ENCODE results near the gene CSNK1G2.
"Not testable (repeated sequence)": the region's sequence is repeated elsewhere in the genome, so short reads cannot be mapped to it uniquely, and the experiment has no call there.

The CSNK1G2 gene

DNA sequence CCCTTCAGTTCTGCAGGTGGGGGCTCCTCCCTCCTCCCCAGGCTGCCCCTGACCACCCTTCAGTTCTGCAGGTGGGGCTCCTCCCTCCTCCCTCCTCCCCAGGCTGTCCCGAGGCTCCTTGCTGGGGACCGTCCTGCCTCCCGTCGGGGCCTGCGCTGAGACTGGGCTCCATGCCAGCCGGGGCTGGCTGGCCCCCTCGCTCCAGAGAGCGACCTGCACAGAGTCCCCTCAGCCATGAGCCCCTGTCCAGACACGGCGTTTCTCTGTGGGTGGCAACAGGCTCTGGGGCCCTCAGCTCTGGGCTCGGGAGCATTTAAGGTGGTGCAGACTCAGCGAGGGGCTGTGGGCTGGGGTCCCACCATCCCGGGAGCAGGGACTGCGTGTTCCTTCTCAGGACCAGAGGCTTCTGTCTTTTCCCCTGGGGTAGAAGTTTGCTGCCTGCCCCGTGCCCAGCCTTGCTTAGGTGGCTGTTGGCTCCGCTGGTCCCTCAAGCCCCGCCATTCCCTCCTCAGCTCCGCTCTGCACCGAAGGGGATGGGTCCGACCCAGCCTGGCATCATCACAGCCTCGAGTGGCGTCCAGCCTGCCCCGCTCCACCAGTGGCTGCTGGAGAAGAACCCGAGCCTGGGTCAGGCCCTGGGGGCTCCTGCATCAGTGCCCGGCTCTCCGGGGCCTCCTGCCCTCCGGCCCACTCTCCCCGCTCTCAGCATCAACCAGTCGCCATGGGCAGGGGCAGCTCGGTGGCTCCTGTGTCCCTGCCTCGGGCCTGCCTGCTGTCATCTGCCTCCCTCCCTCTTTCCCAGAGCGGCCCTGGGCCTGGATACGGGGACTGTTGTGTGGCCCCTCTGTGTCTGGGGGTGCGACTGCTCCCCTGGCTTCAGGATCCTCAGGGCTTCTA is 27.6 kb downstream of the CSNK1G2 start:
- no peak for DNase-seq

DNA sequence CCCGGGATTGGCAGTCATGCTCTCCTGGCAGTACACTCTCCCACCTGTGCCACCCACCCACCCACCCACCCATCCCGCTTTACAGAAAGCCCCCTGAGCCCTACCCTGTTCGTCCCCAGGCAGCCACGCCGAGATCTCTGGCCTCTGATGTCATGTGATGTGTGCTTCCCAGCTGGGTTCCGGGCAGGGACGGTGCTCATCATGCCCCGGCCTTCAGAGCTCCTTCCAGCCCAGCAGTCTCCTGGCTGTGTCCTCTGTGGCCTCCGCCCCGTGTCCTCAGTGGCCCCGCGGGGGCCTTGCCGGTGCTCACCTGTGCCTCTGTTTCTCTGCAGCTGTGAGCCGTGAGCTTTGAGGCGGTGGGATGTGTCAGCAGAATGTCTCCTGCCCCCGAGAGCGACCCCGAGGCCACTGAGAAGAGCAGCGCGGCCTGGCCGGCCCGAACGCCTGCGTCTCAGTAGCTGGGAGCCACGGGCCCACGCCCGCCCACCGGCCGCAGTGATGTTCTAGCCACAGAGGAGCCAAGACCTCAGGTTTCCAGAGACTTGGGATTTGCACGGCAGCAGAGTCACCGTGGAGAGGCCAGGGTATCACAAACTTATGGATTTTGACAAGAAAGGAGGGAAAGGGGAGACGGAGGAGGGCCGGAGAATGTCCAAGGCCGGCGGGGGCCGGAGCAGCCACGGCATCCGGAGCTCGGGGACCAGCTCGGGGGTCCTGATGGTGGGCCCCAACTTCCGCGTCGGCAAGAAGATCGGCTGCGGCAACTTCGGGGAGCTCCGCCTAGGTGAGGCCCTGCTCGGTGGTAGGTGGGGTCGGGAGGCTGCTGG is 28.4 kb downstream of the CSNK1G2 start:
- DNase-seq: no peak

DNA sequence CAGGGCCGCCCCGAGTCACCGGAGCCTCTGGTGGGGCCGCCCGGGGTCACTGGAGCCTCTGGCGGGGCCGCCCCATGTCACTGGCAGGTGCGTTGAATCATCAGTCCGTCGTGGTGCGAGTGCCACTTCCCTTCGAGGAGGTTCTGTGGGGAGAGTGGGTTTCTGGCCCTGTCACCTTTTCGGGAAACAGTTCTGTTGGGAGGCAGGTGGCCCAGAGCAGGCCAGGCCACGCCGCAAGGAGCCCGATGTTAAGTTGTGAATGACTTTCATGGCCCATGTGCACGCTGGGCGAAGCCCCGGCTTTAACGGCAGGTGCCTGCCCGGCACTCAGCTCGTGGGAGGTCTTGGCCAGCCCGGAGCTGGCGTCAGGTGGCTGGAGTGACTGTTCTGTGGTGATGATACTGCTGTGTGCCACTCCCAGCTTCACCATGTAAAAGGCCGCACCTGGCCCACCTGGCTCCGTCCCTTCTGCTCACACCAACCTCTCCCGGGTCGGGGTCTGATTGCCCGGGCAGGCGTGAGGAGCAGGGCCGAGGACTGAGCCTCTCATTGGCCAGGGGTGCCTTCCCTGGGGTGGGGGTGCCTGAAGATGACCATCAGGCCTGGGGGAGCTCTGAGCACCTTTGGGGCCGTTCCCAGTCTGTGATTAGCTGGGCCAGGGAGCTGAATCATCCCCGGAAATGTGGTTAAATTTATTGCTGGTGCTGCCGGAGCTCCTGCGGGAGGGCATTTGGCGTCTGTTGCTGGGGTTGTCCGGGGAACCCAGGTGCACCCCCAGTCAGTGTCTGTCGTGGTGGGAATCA is 29.2 kb downstream of the CSNK1G2 start:
- DNase-seq: no peak

DNA sequence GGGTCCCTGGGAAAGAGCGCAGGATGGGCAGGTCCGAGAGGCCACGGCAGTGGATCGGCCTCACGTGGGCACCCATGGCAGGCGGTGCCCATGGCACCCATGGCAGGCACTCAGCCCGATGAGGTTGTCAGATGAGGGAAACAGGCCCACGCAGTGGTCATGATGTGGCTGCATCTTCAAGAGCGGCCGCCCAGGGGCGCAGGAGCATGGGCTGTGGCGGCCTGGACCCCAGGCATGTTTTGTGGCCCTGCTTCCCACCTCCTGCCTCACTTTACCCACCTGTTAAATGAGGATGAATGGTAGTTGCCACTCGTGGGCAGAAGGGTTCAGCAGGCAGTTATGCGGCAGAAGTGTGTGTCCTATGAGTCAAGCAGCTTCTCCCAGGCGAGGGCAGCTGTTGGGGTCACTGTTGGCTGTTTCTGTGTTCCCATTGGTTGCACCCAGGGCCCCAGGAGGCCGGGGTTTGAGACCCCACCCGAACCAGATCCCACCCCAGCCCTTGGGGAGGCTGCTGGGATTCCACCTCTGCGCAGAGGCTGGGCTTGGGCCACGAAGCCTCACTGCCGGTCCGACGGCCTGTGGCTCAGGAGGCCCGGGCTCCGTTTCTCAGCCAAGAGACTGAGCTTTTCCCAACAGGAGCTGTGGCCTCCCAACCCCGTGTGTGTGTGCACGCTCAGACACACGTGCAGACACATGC is 30.0 kb downstream of the CSNK1G2 start:
- DNase-seq: no peak

DNA sequence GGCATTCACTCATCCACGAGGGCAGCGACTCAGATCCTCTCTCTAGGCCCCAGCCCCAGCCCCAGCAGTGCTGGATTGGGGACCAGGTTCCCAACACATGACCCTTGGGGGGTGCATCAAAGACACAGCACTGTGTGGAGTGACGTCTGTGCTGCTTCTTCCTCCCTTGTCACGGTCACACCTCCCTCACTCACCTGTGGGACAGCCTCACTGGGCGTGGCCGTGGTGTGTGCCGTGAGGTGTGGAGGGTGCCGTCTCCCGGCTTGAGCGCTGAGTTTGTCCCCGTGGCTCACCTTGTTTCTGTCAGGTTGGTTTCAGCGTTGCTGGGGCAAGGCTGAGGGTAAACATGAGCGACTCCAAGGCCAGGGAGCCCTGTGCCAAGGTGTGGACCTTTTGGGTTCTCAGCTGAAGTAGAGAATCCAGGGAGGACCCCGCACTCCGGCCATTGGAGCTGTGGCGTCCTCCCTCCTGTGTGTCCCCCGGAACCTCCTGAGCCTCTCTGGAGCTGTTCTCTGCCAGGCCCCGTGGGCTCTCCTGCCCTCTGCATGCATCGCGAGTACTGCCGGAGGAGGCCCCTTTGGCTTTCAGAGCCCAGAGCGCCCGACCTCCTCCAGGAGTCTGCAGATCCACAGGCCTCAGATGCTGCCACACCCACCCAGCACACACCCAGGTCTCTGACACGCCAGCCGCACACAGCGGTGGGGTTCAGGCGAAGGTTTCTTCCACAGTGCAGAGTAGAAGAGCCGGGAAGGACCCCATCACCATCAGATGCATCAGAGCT is 33.6 kb downstream of the CSNK1G2 start:
- no peak for DNase-seq

DNA sequence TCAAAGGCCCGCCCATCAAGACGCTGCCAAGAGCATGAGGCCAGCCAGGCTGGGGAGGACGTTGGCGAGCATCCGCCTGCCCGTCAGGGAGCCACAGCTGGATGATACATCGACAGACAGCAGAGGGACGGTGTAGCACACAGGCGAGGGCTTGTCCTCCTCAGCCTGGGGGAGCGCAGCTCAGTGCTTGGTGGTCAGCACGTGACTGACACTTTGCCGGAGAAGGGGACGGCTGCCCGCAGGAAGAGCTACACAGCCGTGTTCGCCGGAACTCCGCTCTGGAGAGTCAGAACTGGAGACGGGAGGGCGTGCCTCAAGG is 34.1 kb downstream of the CSNK1G2 start:
- no peak for DNase-seq

DNA sequence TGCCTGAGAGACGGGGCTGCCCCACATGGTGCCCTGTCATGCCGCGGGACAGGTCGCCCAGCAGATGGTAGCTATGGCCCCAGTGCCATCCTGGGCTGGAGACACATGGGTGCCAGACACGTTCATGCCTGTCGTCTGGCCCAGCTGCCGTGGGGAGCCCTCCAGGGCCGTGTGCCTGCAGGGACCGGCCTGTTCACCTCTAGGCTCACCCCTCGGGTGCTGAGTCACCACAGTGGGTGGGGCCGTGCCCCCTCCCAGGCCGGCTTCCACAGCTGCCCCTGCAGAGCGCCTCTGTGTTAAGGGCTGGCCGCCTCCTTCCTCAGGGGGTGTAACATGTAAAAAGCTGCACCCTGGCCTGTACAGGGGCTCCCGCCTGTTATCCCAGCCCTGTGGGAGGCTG is 36.1 kb downstream of the CSNK1G2 start:
- no peak for DNase-seq

DNA sequence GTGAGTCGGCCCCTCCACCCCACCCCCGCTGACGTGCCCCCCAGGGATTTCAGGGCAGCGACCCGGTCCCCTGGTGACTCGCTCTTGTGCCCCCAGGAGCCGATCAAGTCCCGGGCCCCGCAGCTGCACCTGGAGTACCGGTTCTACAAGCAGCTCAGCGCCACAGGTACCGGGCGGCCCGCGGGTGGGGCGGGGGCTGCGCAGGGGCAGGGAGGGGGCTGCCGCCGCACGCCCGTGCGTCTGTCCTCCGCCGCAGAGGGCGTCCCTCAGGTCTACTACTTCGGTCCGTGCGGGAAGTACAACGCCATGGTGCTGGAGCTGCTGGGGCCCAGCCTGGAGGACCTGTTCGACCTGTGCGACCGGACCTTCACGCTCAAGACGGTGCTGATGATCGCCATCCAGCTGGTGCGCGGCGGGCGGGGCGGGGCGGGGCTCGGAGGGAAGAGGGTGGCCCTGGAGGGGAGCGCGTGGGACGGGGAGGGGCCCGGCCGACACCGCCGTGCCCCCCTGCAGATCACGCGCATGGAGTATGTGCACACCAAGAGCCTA is 37.4 kb downstream of the CSNK1G2 start:
- DNase-seq: no peak

DNA sequence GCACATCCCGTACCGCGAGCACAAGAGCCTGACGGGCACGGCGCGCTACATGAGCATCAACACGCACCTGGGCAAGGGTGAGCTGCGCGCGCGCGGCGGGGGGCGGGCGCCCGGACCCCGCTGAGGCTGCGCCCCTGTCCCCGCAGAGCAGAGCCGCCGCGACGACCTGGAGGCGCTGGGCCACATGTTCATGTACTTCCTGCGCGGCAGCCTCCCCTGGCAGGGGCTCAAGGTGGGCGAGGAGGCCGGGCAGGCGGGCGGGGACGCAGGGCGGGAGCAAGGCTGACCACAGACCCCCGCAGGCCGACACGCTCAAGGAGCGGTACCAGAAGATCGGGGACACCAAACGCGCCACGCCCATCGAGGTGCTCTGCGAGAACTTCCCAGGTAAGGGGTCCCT is 38.0 kb downstream of the CSNK1G2 start:
- DNase-seq: no peak

DNA sequence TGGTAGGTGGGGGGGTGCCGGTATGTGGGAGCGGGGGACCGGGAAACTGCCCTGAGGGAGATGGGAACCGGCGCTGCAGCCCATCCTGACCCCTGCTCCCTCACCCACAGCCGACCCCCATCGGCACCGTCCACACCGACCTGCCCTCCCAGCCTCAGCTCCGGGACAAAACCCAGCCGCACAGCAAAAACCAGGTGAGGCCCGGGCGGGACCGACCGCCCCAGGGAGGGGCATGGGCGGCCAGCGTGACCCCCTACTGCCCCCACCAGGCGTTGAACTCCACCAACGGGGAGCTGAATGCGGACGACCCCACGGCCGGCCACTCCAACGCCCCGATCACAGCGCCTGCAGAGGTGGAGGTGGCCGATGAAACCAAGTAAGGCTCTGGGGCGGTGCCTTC is 38.7 kb downstream of the CSNK1G2 start:
- no peak for DNase-seq

DNA sequence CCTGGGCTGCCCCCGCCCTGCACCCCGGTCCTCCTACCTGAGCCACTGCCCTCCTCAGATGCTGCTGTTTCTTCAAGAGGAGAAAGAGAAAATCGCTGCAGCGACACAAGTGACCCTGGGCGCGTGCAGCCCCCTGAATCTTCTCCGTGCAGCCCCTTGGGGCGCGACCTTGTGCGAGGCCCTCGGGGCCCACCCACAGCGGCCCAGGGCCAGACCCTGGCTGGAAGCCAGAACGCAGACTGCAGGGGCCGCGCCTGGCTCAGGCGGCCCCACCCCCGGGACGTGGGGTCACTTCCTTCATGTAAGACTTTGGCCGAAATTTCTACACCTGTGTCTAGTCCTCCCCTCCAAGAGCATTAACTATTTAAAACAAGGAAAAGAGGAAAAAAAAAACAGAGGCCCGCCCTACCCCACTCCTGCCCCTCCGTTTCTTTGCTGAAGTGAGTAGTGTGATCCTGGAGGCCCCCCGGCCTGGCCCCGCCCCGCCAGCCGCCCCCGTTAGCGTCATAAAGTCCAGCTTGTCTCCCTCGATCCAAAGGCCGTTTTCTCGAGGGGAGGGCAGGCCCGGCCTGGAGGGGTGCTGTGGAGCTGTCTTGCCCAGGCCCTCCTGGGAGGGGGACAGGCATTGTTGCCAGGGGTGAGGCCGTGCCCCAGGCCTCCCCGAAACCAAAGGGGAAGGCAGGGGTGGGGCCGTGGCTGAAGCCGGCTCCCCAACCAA is 39.3 kb downstream of the CSNK1G2 start:
- no peak for DNase-seq

DNA sequence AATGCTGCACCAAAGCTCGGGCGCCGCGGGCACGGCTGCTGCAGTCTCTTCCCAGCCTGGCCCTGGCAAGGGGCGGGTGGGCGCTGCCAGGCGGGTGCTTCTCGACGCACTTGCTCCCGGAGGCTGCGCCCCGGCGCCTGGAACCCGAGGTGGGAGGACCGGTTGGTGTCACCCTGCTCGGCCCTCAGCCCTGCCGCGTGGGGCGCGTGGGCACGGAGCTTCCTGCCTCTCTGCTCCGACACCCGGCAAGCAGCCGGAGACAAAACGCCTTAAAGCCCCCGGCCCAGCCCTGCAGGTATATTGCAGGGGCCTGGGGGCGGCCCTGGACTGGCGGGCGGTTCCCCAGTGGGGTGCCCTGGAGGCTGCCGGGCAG is 39.8 kb downstream of the CSNK1G2 start:
- no peak for DNase-seq

DNA sequence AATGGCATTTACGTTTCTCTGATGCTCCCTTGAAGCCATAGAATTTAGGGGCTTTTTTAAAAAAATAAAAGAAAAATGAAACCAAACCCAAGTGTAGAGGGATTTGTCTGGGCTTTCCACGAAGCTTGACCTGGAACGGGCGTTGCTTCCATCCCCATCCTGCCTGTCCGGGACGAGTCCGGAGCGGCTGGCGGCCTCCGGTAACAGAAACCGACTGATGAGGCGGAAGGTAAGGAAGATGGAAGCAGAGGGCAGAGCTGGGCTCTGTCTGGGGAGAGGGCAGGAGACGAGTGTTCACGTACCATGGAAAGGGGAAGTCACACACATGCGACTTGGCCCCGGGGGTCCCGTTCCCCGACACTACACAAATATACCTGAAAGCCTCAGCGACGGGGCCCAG is 40.3 kb downstream of the CSNK1G2 start:
- DNase-seq: no peak

DNA sequence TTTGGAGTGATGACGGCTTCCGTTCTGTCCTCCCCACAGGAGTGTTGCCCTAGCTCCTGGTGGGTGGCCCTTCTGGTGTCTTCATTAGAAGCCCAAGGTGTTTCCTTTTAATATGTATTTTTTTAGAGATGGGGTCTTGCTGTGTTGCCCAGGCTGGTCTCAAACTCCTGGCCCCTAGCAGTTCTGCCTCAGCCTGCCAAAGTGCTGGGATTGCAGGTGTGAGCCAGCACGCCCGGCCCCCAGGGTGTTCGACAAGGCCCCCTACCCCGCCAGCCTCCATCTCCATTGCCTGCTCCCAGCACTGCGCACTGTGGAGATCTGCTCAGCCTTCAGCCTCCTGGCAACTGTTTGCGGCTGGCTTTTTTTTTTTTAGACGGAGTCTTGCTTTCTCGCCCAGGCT is 43.4 kb downstream of the CSNK1G2 start:
- no peak for DNase-seq

DNA sequence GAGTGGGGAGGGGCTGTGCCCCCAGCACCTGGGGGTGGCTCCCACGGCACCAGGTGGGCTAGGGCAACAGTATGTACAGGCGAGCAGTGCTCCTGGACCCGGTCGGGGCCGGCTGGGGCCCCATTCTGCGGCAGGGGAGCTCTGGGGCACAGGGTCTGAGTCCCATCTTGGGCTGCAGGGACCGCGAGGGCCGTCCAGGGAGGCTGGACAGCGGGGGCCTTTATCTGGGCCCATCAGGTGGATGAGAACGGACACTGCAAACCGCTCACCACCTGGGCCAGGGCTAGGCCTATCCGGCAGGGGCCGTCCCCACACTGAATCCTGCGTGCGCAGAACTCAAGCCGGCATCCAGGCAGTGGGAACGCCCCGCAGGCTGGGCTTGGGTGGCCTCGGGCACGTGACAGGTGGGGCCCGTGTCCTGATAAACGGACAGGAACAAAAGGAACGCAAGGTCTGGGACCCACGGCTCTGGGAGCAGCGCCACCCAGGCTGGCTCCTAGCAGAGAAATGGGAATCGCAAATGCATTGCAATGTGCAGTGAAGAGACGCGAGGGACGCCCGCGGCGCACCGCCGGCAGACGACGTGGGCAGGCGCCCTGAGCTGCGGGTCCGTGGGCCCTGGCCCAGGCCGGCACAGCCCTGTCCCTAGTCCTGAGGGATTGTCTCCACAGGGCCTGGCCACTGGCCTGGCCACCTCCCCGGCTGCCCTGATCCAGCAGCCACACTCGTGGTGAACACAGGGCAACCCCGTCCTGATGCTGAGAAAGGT is 44.8 kb downstream of the CSNK1G2 start:
- DNase-seq: no peak

DNA sequence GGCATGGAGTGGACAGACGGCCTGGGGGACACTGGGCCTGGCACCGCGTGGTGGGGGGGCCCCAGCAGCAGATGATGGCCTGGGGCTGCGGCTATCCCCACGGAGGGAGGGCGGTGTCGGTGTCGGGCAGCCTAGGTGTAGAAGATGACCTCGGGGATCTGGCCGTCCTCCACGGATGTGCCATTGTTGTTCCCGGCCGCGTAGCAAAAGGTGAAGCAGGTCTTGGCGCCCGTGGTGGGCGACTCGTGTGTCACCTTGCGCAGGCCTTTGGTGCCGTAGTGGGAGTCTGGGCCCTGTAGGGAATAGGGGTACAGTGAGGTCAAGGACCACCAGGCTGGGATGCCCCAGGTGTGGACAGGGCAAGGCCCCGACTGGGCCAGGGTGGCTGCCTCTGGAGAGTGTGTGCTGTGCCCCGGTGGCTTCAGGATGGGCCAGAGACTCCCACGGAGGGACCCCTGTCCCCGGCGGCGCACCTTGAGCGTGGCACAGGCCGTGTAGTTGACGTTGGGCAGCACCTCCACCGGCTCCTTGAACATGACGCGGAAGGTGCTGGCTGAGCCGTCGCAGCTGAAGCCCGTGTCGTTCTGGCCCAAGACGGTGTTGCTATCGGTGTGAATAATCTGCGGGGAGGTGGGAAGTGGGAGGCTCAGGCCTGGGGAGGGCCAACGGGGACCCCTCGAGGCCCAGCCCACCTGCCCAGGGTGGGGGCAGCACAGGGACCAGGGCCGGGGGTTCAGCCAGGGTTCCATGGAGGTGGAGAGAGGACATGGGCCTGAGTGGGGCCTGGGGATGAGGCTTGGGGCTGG is 45.6 kb downstream of the CSNK1G2 start:
- no peak for DNase-seq

DNA sequence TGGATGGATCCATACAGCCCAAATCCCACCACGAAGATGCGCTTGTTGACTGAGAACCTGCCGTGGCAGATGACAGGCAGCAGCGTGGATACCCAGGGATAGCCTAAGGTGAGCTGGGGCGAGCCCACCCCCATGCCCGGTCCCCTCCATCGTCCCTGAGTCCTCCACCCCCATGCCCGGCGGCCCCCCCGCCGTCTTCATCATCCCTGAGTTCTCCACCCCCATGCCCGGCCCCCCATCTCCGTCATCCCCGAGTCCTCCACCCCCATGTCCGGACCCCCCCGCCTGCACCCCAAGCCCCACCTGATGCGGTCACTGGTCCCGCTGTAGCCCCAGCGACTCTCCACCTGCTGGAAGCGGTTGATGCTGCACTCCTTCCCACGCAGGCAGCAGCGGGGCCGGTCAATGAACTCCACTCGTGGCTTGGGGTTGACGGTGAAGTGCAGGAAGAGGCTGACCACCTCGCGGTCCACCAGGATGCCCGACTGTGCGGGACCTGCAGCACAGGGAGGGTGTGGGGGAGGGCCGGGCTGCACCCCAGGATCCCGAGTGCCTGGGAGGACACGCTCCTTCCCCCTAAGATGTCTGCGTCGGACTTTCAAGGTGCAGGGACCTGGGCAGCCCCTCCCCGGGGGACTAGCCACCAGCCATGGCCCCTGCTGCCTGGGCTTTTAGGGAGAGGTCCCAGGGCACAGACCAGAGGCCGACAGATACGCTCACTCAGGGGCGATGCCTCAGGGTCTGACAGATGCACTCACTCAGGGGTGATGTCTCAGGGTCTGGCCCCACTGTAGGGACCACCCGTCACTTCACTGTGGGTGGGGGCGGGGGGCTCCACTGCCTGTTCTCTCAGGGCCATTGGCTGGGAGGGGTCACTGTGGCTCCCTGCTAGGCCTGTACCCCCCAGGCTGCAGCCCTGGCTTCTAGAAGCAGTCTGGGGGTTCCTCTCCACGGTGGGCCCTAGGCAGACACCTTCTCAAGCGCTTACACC is 46.5 kb downstream of the CSNK1G2 start:
- no peak for DNase-seq

DNA sequence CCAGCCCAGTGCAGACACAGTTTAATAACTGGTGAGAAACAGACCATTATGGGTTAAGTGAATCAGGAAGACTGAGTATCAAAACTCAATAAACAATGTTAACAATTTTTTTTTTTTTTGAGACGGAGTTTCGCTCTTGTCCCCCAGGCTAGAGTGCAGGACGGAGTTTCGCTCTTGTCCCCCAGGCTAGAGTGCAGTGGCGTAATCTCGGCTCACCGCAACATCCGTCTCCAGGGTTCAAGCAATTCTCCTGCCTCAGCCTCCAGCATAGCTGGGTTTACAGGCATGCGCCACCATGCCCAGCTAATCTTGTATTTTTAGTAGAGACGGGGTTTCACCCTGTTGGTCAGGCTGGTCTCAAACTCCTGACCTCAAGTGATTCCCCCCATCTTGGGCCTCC is 47.5 kb downstream of the CSNK1G2 start:
- not testable (repeated sequence) for DNase-seq

Data from suppressor macrophage (primary cell).